NCI-H2081 treated with DMSO at 0.1 percent for 48 hours (cell line): ENCODE data around the gene REPS1.
"Not testable (repeated sequence)": the region's sequence is repeated elsewhere in the genome, so short reads cannot be mapped to it uniquely, and the experiment has no call there.

ENCODE experiments used
- DNase-seq: peaks from one replicate; lab custom pipeline; 2025; lab: John Stamatoyannopoulos, UW

REPS1 gene

GRCh38 chr6:138970159-138970558 lies 17.9 kb downstream of the REPS1 start:
- no peak for DNase-seq

GRCh38 chr6:138966870-138967269 lies 21.2 kb downstream of the REPS1 start:
- DNase-seq: no peak

- DNase-seq: no peak
Observed at GRCh38 chr6:138965971-138966370, 22.1 kb downstream of the REPS1 start.

- no peak for DNase-seq
Observed at GRCh38 chr6:138965291-138965874, 22.7 kb downstream of the REPS1 start.

- no peak for DNase-seq
Observed at GRCh38 chr6:138964012-138964411, 24.0 kb downstream of the REPS1 start.

GRCh38 chr6:138963531-138963930 lies 24.5 kb downstream of the REPS1 start:
- DNase-seq: no peak

GRCh38 chr6:138963119-138963518 lies 24.9 kb downstream of the REPS1 start:
- no peak for DNase-seq

GRCh38 chr6:138959521-138959920 lies 28.5 kb downstream of the REPS1 start:
- no peak for DNase-seq

- no peak for DNase-seq
Observed at GRCh38 chr6:138958595-138958994, 29.5 kb downstream of the REPS1 start.

GRCh38 chr6:138957903-138958302 lies 30.1 kb downstream of the REPS1 start:
- no peak for DNase-seq

GRCh38 chr6:138957484-138957883 lies 30.6 kb downstream of the REPS1 start:
- DNase-seq: no peak

GRCh38 chr6:138956244-138956924 lies 31.7 kb downstream of the REPS1 start:
- no peak for DNase-seq

- DNase-seq: no peak
Observed at GRCh38 chr6:138955262-138955661, 32.8 kb downstream of the REPS1 start.

GRCh38 chr6:138953451-138953850 lies 34.6 kb downstream of the REPS1 start:
- no peak for DNase-seq

GRCh38 chr6:138948546-138949179 lies 39.4 kb downstream of the REPS1 start:
- DNase-seq: no peak

GRCh38 chr6:138948004-138948403 lies 40.0 kb downstream of the REPS1 start:
- DNase-seq: no peak

GRCh38 chr6:138945354-138945753 lies 42.7 kb downstream of the REPS1 start:
- DNase-seq: no peak

GRCh38 chr6:138944412-138944811 lies 43.6 kb downstream of the REPS1 start:
- DNase-seq: no peak

GRCh38 chr6:138943089-138943625 lies 44.9 kb downstream of the REPS1 start:
- no peak for DNase-seq

GRCh38 chr6:138936873-138937272 lies 51.2 kb downstream of the REPS1 start:
- DNase-seq: not testable (repeated sequence)

GRCh38 chr6:138931660-138932059 lies 56.4 kb downstream of the REPS1 start:
- no peak for DNase-seq

GRCh38 chr6:138926579-138926978 lies 61.5 kb downstream of the REPS1 start:
- DNase-seq: no peak

GRCh38 chr6:138925806-138926205 lies 62.2 kb downstream of the REPS1 start:
- no peak for DNase-seq
